Measurements from ENCODE around the gene TMEM150B.
"Not testable (repeated sequence)": the region's sequence is repeated elsewhere in the genome, so short reads cannot be mapped to it uniquely, and the experiment has no call there.

TMEM150B gene

DNA sequence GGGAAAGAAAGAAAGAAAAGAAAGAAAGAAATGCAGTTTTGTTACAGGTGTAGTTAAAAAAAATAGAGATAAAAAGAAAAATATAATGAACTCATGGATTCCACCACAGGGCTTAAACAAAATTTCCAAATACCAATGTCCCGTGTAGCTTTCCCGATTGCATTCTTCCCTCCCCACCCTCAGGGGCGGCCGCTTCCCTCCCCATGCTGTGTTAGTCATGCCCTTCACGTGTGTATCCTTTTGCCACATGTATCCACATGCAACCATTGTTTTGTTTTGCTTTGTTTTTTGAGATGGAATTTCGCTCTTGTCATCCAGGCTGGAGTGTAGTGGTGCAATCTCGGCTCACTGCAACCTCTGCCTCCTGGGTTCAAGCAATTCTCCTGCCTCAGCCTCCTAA, 11.0 kb upstream of the TMEM150B start:
- no peak for DNase-seq

DNA sequence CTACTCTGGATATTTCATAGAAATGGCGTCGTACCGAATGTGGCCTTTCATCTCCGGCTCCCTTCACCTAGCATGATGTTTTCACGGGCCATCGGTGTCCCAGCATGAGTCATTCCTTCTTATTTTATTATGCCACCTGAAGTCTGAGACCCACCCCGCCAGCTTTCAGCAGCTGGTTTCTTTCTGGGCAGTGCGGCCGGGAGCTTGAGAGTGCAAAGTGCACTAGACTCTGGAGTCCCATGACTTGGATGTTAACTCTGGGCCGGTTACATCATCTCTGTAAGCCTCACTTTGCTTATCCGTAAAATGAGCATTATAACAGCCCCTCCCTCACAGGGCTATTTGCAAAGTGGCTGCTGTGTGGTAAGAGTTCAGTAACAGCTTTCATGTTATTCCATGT, 8.7 kb upstream of the TMEM150B start:
- no peak for DNase-seq

DNA sequence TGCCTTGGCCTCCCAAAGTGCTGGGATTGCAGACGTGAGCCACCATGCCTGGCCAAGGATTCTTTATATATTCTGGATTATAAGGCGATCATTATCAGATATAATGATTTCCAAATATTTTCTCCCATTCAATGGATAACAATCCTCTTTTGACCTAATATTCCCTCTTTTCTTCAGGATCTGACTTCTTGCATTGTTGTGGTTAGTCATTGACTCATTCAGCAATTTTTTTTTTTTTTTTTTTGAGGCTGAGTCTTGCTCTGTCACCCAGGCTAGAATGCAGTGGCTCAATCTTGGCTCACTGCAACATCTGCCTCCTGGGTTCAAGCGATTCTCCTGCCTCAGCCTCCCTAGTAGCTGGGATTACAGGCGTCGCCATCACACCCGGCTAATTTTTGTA, 4.7 kb upstream of the TMEM150B start:
- not testable (repeated sequence) for DNase-seq

DNA sequence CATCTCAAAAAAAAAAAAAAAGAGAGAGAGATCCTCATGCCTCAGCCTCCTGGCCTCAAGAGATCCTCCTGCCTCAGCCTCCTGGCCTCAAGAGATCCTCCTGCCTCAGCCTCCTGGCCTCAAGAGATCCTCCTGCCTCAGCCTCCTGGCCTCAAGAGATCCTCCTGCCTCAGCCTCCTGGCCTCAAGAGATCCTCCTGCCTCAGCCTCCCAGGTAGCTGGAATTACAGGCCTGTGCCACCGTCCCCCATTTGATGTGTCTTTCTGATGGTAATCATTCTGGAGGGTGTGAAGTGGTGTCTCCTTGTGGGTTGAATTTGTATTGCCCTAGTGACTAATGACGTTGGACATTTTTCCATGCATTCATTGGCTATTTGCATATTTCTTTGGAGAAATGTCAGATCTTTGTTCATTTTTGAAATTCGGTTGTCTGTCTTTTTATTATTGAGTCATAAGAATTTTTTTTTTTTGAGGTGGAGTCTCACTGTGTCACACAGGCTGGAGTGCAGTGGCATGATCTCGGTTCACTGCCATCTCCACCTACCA, 3.7 kb upstream of the TMEM150B start:
- DNase-seq, result not testable (repeated sequence)

DNA sequence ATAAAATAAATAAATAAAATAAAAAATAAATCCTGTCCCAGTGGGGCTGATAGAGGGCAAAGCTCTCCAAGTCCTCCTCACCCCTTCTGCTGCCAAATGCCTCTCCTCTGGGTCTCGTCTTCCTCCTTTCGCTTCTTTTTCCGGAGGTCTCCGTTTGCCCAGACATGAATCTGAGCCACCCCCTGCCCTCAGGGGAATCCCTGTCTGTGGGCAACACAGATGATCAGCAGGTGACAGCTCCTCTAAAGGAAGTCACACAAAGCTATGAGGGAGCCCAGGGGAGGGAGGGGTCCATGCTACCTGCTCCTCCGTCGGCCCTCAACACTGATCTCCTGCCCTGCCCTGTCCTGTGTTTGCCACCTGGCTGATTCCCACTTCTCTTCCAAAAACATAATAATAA, 479 bp downstream of the TMEM150B start:
- DNase-seq, result no peak

DNA sequence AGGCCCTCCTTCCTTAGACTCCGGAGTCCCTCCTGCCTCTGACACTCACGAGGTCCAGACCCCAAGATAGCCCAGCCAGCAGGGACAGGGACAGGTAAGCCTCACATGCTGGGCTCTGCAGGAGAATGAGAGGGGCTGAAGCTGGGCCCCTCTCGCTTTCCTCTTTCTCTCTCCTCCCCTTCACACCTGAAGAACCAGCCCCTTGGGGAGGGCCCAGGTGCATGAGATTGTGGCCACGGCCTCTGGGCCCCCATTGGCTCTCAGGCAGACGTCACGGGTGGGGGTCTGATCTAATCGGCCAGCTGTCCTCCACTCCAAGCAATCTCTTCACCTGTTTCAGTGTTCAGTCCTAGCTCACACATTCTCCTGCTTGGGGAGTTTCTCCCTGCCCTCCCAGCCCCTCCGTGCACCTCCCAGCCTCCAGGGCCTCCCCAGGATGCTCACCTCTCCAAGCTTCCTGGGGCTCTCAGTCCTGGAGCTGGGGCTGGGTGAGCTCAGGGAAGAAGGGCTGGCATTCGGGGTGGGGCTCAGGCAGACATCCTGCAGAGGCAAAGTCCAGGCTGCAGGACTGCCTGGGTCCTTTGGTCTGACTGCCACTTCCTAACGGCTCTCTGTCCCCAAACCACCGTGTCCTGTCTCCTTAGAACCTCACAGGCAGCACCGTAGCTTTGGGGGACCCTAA, 2.8 kb downstream of the TMEM150B start:
- DNase-seq, result no peak

DNA sequence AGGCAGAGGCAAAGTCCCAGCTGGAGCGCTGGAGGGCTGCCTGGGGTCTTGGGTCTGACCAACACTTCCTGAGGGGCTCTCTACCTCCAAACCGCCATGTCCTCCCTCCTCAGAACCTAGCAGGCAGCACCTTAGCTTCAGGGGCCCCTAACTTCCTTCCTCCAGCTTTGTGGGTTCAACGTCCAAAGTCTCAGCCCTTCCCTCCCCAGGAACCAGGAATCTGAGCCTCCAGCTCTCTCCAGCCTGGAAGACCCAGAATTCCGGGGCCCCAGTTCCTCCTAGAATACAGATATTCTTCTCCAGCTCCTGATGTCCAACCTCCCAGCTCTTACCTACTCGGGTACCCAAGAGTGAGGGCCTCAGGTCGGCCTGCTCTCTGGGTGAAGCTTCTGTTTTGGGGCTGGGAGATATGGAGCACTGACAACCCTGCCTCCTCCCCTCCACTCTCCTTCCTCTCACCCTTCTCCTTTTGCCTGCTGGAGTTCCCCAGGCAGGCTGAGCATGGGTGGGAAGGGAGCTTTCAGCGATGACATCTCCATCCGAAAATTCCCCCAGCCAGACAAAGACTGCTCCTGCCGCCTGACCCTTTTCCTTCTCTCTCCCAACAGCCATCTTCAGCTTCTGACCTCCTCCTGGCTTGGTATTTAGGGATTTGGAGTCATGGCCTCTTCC, 3.5 kb downstream of the TMEM150B start:
- DNase-seq, result no peak

DNA sequence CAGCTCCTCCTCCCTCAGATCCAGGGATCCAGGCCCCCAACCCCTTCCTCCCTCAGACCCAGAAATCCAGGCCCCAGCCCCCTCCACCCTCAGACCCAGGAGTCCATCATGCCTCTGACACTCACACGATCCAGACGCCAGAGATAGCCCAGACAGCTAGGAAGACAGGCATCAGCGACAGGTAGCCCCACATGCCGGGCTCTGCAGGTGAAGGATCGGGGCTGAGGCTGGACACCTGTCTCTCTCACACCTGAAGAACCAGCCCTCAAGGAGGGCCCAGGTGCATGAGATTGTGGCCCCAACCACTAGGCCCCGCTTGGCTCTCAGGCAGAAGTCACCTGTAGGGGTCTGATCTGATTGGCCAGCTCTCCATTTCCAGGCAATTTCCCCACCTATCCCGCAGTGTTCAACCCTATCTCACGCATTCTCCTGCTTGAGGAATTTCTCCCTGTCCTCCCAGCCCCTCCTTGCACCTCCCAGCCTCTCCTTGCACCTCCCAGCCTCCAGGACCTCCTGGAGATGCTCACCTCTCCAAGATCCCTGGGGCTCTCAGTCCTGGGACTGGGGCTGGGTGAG, 4.2 kb downstream of the TMEM150B start:
- no peak for DNase-seq

DNA sequence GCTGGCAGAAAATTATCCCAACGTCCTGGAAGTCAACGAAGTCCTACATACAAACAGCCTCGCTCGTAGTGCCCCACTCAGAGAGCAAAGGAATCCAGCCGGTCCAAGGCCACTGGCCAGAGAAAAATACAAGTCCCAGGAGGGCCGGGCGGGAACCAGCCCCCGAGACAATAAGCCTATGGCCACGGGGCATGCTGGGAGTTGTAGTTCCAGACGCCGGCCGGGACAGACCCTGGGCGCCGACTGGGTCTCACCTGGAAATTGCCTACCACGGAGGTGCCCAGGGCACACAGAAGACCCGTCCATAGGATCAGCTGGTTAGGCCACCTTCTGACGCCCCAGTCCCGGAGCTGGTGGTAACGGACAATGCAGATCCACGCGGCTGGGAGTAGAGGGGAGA, 5.4 kb downstream of the TMEM150B start:
- DNase-seq, result no peak

DNA sequence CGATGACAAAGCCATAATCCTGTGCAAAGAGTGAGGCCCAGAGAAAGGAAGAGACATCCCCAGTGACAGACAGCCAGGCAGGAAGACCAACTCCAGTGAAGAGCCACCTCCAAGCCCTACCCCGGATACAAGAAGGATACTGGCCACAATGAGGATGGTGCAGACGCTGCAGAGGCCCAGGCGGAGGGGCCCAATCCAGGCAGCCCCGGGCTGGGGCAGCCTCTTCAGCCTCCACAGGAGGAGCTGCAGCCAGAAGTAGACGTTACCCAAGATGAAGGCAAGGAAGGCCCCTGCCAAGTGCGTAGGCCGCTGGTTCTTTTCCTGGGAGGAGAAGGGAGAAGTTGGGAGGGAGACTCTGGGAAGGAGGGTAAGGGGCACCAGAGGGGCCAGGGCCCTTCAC, 8.5 kb downstream of the TMEM150B start:
- no peak for DNase-seq

DNA sequence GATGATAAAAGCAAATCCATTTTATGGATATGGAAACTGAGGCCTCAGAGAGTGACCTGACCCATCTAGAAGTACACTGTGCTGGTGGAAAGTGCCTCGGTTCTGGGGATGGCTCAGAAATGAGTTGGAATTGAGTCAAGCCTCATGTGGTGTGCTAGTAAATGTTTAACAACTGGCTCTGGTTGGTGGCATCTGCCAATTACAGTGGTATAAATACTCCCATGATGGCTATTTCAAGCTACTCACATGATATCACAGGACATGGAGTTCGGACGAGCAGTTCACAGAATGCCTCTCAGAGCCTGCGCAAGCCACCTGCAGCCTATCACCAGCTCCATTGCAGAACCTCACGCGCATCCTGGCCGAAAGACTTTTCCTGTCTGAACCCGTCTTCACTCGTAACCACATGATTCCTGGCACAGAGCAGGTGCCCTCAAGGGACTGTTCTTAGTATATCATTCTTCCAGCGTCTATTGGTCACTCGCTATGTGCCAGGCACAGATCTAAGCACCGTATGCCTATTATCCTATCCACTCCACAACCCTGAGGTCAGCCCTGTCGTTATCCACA, 9.1 kb downstream of the TMEM150B start:
- no peak for DNase-seq

DNA sequence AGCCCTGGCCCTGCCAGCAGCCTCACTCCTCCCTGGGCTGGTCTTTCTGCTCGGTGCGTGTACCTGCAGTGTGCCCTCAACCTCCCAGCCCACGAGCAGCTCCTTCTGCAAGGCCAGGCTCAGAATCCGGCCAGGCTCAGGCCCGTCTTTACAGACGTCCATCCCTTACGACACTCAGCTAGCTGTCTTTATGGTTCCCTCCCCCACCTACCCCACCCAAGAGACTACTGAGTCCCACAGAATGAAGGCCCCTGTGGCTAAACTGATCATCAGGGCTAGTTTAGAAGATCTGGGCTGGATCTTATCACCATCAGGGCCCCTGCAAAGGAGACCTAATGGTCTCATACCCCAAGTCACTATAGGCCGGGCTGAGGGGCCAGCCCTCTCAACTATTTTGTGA, 10.7 kb downstream of the TMEM150B start:
- no peak for DNase-seq

DNA sequence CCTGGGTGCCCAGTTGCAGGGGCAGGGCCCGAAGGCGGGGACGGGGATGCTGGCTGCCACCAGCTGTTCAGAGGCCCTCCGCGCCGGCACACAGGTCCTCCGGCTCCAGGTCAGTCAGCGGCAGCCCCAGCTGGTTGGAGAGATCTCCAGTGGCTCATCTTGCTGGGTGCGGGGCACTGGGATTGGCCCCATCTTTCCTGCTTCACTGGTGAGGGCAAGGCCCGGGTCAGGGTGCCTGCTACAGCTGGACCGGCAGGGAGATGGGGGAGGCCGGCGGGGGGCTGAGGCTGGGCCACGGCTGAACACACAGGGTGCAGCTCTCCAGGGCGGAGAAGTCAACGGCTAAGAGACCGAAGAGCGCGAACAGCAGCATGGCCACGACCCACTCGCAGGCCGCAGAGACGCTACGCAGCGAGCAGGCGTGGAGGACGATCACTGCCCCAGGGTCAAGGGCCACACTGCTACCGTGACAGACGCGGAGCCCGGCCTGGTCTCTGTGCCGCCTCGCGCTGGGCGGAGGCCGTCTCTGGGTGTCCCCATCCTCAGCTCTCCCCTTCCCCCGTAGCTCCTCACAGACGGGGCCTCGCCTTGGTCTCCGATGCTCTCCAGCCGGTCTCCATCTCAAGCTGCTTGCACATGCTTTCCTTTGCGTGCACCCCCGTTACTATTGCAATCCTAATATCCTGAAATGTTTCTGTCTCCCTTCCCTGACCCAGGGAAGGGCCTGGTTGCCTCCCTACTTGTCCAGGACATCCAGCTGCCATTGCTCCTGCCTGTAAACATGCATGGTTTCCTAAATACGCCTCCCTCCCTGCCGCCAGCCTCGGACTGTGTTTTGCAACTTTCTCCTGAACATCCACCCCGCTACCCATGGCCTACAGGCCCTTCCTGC, 12.3 kb downstream of the TMEM150B start:
- DNase-seq, result no peak

DNA sequence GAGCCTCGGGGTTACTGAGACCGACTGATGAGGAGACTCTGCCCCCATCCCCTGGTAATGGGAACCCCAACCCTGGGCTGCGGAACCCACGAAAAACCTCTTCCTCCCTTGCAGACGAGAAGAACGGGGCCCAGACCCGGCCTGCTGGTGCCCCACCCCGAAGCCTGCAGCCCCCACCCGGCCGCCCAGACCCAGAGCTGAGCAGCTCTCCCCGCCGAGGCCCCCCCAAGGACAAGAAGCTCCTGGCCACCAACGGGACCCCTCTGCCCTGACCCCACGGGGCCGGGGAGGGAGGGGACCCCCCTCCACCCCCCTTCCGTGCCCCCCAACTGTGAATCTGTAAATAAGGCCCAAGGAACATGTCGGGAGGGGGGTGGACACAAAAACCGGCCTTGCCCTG, 13.3 kb downstream of the TMEM150B start:
- no peak for DNase-seq

DNA sequence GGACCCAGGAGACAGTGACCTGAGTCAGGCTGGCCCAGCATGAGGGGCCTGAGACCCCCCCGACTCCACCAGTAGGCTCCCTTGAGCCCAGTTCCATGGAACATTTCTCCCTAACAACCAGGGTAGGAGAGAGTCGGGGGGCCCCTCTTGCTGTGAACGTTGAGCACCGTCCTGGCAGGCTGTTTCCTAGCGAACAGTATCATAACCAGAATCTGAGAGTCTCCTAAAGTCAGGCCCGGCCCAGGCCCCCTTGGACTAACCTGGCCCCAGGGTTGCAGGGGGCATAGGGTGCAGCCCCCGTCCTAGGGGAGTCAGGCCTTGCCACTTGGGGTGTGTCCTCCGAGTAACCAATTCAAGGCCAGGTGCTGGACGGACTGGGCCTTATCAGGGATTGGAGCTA, 13.7 kb downstream of the TMEM150B start:
- no peak for DNase-seq

DNA sequence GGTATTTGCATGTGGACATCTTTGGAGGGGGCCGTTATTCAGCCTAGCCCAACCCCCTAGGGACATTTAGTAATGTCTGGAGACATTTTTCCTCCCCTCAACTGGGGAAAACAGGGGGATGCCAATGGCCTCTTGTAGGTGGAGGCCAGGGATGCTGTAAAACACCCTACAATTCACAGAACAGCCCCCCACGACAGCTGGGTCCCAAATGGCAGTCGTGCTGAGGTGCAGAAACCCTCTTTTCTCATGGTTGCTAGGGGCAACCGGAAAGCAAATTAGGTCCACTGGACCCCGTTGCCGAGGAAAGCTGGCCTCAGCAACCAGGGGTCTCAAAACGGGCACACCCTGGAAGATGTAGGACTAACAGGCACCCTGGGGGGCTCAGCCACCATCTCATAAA, 14.6 kb downstream of the TMEM150B start:
- DNase-seq, result no peak

DNA sequence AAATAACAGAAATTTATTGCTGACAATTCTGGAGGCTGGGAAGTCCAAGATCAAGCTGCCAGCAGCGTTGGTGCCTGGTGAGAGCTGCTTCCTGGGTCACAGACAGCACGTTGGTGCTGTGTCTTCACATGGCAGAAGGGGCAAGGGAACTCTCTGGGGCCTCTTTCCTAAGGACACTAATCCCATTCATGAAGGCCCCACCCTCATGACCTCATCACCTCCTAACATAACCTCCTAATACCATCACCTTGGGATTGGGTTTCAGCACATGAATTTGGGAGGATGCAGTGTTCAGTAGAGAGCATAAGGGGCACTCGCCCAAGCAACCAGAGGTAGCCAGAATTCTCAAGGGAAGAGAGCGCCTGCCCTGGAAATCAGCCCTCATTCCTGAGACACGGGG, 15.7 kb downstream of the TMEM150B start:
- DNase-seq, result no peak

DNA sequence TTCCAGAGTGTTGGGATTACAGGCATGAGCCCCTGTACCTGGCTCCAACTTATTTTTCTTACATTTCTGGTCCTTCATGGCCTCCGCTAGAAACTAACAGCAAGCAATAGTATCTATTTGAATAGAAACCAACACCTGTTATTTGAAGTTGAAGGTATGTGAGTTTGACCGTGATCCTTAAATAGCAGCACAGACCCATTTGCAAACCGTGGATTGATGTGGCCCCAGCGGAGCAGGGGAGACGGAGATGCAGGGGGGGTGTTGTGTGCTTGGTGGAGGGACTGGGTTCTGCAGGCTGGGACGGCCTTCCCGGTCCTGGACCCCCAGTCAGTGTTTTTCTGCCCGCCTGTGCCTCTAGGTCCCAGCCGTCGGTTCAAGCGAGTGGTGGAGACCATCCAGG, 16.9 kb downstream of the TMEM150B start:
- no peak for DNase-seq

DNA sequence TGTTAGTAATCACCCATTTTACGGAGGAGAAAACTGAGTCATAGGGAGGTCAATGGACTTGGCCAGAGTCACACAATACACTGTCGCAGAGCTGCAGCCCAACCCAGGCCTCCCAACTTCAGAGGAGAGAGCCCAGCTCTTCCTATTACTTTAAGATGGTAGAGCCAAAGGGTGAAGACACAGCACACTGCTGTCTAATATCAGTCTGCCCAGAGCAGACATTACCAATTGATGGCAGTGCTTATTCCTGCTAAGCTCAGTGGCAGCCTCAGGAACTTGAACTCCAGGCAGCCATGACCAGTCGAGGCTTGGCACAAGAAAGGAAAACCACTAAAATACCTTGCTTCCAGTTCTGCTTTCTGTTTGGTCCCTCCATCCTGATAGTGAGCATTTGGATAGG, 18.4 kb downstream of the TMEM150B start:
- no peak for DNase-seq

DNA sequence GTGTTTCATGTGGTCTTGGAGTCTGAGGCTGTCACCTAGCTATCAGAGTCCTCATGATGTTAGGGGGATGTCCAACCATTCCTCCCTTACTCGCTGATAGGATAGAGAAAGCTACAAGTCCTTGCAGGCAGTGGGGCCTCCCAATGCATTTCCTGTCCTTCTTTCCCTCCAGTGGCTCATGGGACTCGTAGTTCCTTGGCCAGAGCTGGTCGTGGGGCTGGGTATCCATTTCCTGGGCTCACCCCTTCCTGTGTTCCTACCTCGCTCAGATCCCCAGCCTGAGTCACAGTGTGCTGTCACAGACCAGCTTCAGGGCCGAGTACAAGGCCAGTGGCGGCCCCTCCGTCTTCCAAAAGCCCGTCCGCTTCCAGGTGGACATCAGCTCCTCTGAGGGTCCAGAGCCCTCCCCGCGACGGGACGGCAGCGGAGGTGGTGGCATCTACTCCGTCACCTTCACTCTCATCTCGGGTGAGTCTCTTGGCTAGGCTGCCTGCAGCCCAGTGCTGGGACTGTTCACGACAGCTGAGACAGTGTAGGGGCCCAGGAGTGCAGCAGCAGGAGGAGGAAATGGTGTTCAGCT, 19.1 kb downstream of the TMEM150B start:
- DNase-seq, result no peak

DNA sequence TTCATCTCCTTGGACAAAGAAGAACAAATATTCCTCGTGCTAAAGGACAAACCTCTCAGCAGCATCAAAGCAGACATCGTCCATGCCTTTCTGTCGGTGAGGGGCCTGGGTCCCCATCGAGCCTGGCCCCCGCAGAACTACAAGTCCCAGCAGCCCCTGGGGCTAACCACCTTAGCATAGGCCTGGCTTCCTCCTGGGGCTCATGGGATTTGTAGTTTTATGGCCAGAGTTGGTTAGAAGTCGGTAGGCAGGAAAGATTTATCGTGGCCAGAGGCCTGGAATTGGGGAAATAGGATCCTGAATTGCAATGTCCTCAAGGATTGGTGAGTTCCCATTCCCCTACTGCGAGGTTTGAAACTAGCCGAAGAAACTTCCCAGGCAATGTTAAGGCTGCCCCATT, 19.6 kb downstream of the TMEM150B start:
- peak; percentile 47 for DNase-seq

DNA sequence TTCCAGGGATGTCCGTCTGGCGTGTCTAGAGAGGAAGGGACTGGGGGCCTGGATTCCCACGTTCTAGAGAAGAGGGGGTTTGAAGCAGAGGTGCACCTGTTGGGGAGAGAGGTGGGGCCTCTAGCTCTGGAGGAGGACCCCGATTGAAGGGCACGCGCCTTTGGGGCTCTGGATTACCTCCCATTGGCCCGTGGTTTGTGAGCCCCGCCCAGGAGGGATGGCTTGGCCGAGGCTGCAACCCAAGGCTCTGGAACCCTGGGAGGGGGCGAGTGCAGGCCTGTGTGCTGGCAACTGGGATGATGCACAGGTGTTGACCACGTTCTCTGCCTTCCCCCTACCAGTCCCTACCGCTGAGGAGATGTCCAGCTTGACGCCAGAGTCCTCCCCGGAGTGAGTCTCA, 20.2 kb downstream of the TMEM150B start:
- no peak for DNase-seq
